ENCODE results near the gene ATP6V0B. TPM values are rescaled to one million over a fixed set of nuclear protein-coding genes. Genes with fewer than 3 reads are reported as not detected.

Gene ATP6V0B
- polyA plus RNA-seq, 4 donors: 104 to 245 (median 161) TPM

- no peak for FAIRE-seq
- no peak for DNase-seq
- peaks cover 2 to 29% (median 4%) of the 10 kb centered on the region in 3 donors for H3K4me1 ChIP-seq (ENCODE audit: control insufficient read depth in 3 of 3, insufficient read depth in 2 of 3, low read depth in 1 of 3, low read length in 2 of 3)
- H3K36me3 ChIP-seq (ENCODE audit: control insufficient read depth in 3 of 3, insufficient read depth in 2 of 3, low read depth in 1 of 3, low read length in 3 of 3): peaks cover 0 to 10% (median 0%) of the 10 kb centered on the region in 3 donors
- H3K27me3 ChIP-seq (ENCODE audit: control insufficient read depth in 3 of 3, insufficient read depth in 3 of 3, low read length in 3 of 3): no peaks in the 10 kb centered on the region
- no peak overlapping the region for H3K4me3 ChIP-seq (ENCODE audit: low read depth in 1 of 3, low read length in 3 of 3)
- H3K9me3 ChIP-seq (ENCODE audit: control insufficient read depth in 2 of 2, insufficient read depth in 1 of 2, low read depth in 1 of 2, low read length in 1 of 2): no peaks in the 10 kb centered on the region
- WGBS, 3 donors: 84 to 89% (median 86%) methylated on average over 14 of the region's 14 CpGs
- no peak overlapping the region for H3K27ac ChIP-seq (ENCODE audit: low read depth in 1 of 3, low read length in 2 of 3)
Observed at GRCh38 chr1:44024031-44024902, 49.5 kb downstream of the ATP6V0B start.

- no peak for DNase-seq
Observed at GRCh38 chr1:44024903-44025525, 50.3 kb downstream of the ATP6V0B start.

GRCh38 chr1:44025816-44026215 lies 51.1 kb downstream of the ATP6V0B start:
- H3K4me3 ChIP-seq (ENCODE audit: low read depth in 1 of 3, low read length in 3 of 3): no peak overlapping the region
- H3K27ac ChIP-seq (ENCODE audit: low read depth in 1 of 3, low read length in 2 of 3): peak overlapping the region; percentile 57 to 95 (median 63)
- H3K36me3 ChIP-seq (ENCODE audit: control insufficient read depth in 3 of 3, insufficient read depth in 2 of 3, low read depth in 1 of 3, low read length in 3 of 3): peaks cover 0 to 10% (median 0%) of the 10 kb centered on the region in 3 donors
- DNase-seq: peak; percentile 81 to 84
- FAIRE-seq: no peak
- 26 to 64% (median 40%) methylated on average over 3 of the region's 3 CpGs for WGBS, 3 donors
- H3K9me3 ChIP-seq (ENCODE audit: control insufficient read depth in 2 of 2, insufficient read depth in 1 of 2, low read depth in 1 of 2, low read length in 1 of 2): no peaks in the 10 kb centered on the region
- H3K4me1 ChIP-seq (ENCODE audit: control insufficient read depth in 3 of 3, insufficient read depth in 2 of 3, low read depth in 1 of 3, low read length in 2 of 3): peaks cover 4 to 35% (median 6%) of the 10 kb centered on the region in 3 donors
- H3K27me3 ChIP-seq (ENCODE audit: control insufficient read depth in 3 of 3, insufficient read depth in 3 of 3, low read length in 3 of 3): no peaks in the 10 kb centered on the region

More at GRCh38 chr1:44024903-44025525, 50.3 kb downstream of the ATP6V0B start:
- no peak for FAIRE-seq
- Histone ChIP-seq H3K27me3 (ENCODE audit: control insufficient read depth in 3 of 3, insufficient read depth in 3 of 3, low read length in 3 of 3) (no peaks in the 10 kb centered on the region), H3K4me3 (ENCODE audit: low read depth in 1 of 3, low read length in 3 of 3) (no peak overlapping the region), H3K36me3 (ENCODE audit: control insufficient read depth in 3 of 3, insufficient read depth in 2 of 3, low read depth in 1 of 3, low read length in 3 of 3) (peaks cover 0 to 10% (median 0%) of the 10 kb centered on the region in 3 donors), H3K4me1 (ENCODE audit: control insufficient read depth in 3 of 3, insufficient read depth in 2 of 3, low read depth in 1 of 3, low read length in 2 of 3) (peaks cover 4 to 35% (median 6%) of the 10 kb centered on the region in 3 donors), H3K9me3 (ENCODE audit: control insufficient read depth in 2 of 2, insufficient read depth in 1 of 2, low read depth in 1 of 2, low read length in 1 of 2) (no peaks in the 10 kb centered on the region), H3K27ac (ENCODE audit: low read depth in 1 of 3, low read length in 2 of 3) (no peak overlapping the region)
- 71 to 80% (median 77%) methylated on average over 13 of the region's 13 CpGs for WGBS, 3 donors

- WGBS, 3 donors: 88 to 94% (median 89%) methylated on average over 3 of the region's 3 CpGs
- Histone ChIP-seq H3K4me3 (ENCODE audit: low read depth in 1 of 3, low read length in 3 of 3) (no peak overlapping the region), H3K27ac (ENCODE audit: low read depth in 1 of 3, low read length in 2 of 3) (no peak overlapping the region), H3K9me3 (ENCODE audit: control insufficient read depth in 2 of 2, insufficient read depth in 1 of 2, low read depth in 1 of 2, low read length in 1 of 2) (no peaks in the 10 kb centered on the region), H3K4me1 (ENCODE audit: control insufficient read depth in 3 of 3, insufficient read depth in 2 of 3, low read depth in 1 of 3, low read length in 2 of 3) (peaks cover 6 to 38% (median 9%) of the 10 kb centered on the region in 3 donors), H3K36me3 (ENCODE audit: control insufficient read depth in 3 of 3, insufficient read depth in 2 of 3, low read depth in 1 of 3, low read length in 3 of 3) (peaks cover 0 to 9% (median 0%) of the 10 kb centered on the region in 3 donors), H3K27me3 (ENCODE audit: control insufficient read depth in 3 of 3, insufficient read depth in 3 of 3, low read length in 3 of 3) (no peaks in the 10 kb centered on the region)
- FAIRE-seq (no peak), DNase-seq (no peak)
Observed at GRCh38 chr1:44027320-44027719, 52.6 kb downstream of the ATP6V0B start.

Other genes starting within 250 kb of the ATP6V0B start
- 1 to 10 TPM in 1 of 4 donors, under 1 TPM in 2, not detected in 1; 0.81 to 1.2 (median 0.83) TPM for gene ARTN, start 41.2 kb upstream of the ATP6V0B start, polyA plus RNA-seq
- gene IPO13, start 28.0 kb upstream of the ATP6V0B start, polyA plus RNA-seq: 10 to 100 TPM; 14.2 to 24.8 (median 20.1) TPM
- gene DPH2, start 5.0 kb upstream of the ATP6V0B start, polyA plus RNA-seq: 10 to 100 TPM in 3 of 4 donors, 1 to 10 TPM in 1; 5.8 to 25.2 (median 15.6) TPM
- 10 to 100 TPM in 3 of 4 donors, 1 to 10 TPM in 1; 8.9 to 34.6 (median 25.9) TPM for gene B4GALT2, start 4.2 kb downstream of the ATP6V0B start, polyA plus RNA-seq
- 10 to 100 TPM in 3 of 4 donors, 1 to 10 TPM in 1; 5.8 to 35.1 (median 24.2) TPM for gene CCDC24, start 16.6 kb downstream of the ATP6V0B start, polyA plus RNA-seq
- 10 to 100 TPM in 1 of 4 donors, 1 to 10 TPM in 2, under 1 TPM in 1; 0.81 to 15.7 (median 2.0) TPM for gene SLC6A9, start 56.5 kb downstream of the ATP6V0B start, polyA plus RNA-seq
- gene KLF17, start 143.9 kb downstream of the ATP6V0B start, polyA plus RNA-seq: under 1 TPM in 1 of 4 donors, not detected in 3; 0.06 TPM
- not detected for gene KLF18, start 166.7 kb downstream of the ATP6V0B start, polyA plus RNA-seq
- 10 to 100 TPM; 34.7 to 80.8 (median 58.0) TPM for gene DMAP1, start 238.5 kb downstream of the ATP6V0B start, polyA plus RNA-seq